Measurements from ENCODE around the gene GMFB.

GMFB gene

GRCh38 chr14:54425537-54426274 is 63.1 kb downstream of the GMFB start:
- no peak for DNase-seq (ENCODE audit: low read depth in 3 of 3)

- no peak for DNase-seq (ENCODE audit: low read depth in 3 of 3)
Observed at GRCh38 chr14:54425068-54425467, 63.7 kb downstream of the GMFB start.

Data from stimulated activated CD4-positive, alpha-beta T cell treated with anti-CD3 and anti-CD28 coated beads, TNF-alpha, amount 100 ng/mL, for 48 hours (primary cell).